Stimulated activated CD4-positive, alpha-beta T cell treated with anti-CD3 and anti-CD28 coated beads, Interleukin-12 subunit alpha, Interleukin-12 subunit beta, amount 100 ng/mL, for 48 hours (primary cell): Measurements from ENCODE around the gene SEMA5B.
A peak's percentile ranks its signal among the peaks of the same experiment; 100 is the strongest.

Source experiments
- DNase-seq, 3 donors: peaks; one replicate each; pipeline ENCODE4 v3.0.0-alpha.2; 2020; ENCODE audit warnings: low read depth in 2 of 3, low spot score in 1 of 3

Gene SEMA5B

GRCh38 chr3:123027292-123028232 is at the start of gene SEMA5B:
SEMA5B (minus strand) TSS chr3:123027763; CDS start chr3:122961263, 66,500 bp downstream.
- peak in 1 of 3 donors; percentile 7 for DNase-seq

- DNase-seq = no peak
These were observed 49.2 kb upstream of the SEMA5B start for GRCh38 chr3:123076496-123077418.

GRCh38 chr3:123076112-123076495 is 48.5 kb upstream of the SEMA5B start:
- DNase-seq = no peak

- no peak for DNase-seq
These were observed 47.8 kb upstream of the SEMA5B start for GRCh38 chr3:123075359-123075758.

DNA sequence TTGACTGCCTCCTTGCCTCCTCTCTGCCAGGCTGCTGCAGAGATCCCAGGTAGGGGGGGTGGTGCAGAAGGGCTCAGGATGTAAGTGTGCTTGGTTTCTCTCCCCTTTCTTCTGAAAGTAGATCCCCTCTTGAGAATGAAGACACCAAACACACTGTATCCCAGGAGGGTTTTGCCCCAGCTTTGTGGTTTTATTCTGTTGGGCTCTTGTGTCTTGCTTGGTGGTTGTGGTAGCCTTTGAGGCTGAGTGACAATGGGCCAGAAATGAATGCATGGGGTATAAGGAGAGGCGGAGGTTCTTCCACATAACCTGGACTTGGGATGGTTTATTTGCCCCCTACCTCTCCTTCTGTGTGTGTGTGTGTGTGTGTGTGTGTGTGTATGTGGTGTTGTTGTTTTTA is 45.0 kb upstream of the SEMA5B start:
- DNase-seq = no peak

GRCh38 chr3:123072152-123072551 is 44.6 kb upstream of the SEMA5B start:
- no peak for DNase-seq

DNA sequence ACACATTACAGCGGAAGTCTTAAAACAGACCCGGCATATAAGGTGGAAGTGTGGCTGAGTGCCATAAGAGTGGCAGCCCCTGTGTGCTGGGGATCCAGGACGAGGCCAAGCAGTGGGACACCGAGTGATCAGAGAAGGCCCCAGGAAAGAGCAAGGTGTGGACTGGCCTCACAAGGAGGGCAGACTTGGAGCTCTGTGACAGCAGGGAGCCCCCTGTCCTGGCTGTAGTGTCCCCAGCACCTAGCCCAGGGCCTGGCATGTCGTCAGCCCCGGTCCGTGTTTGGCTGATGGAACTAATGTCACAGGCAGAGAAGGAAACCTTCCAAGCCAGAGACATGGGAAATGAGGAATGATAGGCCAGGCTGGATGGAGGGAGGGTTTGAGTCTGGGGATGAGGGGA is 44.0 kb upstream of the SEMA5B start:
- DNase-seq = no peak

DNA sequence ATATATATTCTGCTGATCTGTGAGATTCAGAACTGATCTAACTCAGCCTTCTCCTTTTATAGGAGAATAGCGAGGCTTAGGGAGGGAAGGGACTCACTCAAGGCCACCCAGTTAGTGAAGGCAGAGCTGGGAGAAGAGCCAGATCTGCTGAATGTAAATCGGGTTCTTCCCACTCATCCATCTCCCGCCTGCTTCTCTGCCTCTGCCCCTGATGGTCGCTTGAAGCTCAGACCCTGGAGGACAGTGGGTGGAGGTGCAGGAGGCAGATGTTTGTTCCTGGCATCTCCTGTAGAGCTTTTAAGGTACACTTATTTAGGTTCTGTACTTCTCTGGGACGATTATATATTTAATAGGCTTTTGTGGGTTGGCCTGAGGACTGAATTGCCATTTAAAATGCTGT is 43.6 kb upstream of the SEMA5B start:
- no peak for DNase-seq

- DNase-seq = no peak
These were observed 42.9 kb upstream of the SEMA5B start for GRCh38 chr3:123070510-123070909.

GRCh38 chr3:123068601-123069381 is 41.2 kb upstream of the SEMA5B start:
- DNase-seq = no peak

GRCh38 chr3:123067689-123068600 is 40.4 kb upstream of the SEMA5B start:
- DNase-seq = peak in 1 of 3 donors; percentile 7

DNA sequence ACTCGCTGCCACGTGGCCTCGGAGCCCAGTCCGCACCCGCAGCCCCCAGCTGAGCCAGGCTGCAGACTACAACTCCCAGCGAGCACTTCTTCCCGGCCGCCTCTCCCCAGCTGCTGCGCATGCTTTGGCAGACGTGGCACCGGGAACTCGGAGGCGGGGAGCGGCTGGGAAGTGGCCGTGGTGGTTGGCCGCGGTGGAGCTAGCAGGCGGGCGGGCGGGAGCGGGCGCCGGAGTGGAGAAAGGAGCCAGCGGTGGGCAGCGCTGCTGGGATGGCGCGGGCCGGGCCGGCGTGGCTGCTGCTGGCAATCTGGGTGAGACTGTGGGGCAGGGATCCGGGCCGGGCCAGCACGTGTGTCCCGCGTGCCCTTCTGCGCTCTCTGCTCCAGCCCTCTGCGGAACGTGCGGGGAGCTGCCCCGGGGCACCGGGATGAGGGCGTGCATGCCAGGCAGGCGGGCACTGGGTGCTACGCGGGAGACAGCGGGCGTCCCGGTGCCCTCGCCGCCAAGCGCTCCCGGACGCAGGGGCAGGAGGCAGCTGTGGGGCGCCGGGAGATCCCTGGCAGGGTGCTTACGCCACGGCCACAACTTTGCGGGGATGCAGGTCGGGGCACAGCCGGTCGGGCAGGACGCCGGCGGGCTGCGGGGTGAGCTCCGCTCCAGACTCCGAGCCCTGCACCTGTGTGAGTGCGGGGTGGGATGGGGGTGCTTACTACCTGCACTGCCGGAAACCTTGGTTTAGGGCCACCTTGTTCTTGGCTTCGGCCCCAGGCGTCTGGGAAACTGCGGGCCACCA is 39.5 kb upstream of the SEMA5B start, which contains the start of gene PDIA5:
Gene PDIA5 (plus strand): TSS at position 130 of the 793 bp plus-strand sequence. CDS start 140 bp downstream, at position 270.
- DNase-seq = peak; percentile 61 to 74 (median 70)

GRCh38 chr3:123066599-123066895 is 39.0 kb upstream of the SEMA5B start:
- DNase-seq = no peak

GRCh38 chr3:123064914-123065313 is 37.4 kb upstream of the SEMA5B start:
- no peak for DNase-seq

DNA sequence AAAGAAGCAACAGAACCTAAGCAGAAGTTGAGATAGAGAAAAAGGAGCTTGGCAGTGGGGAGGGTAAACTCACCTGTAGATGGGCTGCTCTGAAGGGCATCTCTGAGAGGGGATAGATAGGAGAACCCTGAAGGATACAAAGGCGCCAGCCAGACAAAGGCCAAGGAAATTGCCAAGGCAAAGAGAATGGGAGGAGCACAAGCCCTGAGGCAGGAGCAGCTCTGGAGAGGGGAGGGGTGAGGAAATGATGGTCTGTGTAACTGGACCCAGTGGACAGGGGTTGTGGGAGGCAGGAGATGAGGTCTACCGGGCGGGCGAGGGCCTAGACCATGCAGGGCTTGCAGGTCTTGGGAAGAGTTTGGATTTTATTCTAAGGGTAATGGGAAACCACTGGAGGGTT is 36.9 kb upstream of the SEMA5B start:
- DNase-seq = no peak

DNA sequence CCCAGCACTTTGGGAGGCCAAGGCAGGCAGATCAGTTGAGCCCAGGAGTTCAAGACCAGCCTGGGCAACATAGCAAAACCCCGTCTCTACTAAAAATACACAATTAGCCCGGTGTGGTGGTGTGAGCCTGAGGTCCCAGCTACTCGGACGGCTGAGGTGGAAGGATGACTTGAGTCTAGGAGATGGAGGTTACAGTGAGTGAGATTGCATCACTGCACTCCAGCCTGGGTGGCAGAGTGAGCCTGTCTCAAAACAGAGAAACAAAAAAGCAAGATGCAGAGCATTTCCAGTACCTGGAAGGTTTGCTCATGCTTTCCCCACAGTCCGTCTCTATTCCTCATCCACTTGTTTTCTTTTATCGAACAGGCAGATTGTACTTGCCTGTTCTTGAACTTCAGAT is 35.5 kb upstream of the SEMA5B start:
- DNase-seq = no peak

- DNase-seq = no peak
These were observed 34.3 kb upstream of the SEMA5B start for GRCh38 chr3:123061856-123062255.

DNA sequence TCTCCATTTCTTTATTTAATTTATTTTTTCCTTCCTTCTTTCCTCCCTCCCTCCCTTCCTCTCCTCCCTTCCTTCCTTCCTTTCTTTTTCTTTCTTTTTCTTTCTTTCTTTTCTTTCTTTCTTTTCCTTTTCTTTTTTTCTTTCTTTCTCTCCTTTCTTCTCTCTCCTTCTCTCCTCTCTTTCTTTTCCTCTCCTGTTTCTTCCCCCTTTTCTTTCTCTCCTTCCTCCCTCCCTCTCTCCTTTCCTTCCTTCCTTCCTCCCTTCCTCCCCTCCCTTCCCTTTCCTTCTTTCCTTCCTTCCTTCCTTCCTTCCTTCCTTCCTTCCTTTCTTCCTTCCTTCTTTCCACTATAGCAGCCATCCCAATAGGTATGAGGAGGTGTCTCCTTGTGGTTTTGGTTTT is 32.5 kb upstream of the SEMA5B start:
- DNase-seq = no peak

DNA sequence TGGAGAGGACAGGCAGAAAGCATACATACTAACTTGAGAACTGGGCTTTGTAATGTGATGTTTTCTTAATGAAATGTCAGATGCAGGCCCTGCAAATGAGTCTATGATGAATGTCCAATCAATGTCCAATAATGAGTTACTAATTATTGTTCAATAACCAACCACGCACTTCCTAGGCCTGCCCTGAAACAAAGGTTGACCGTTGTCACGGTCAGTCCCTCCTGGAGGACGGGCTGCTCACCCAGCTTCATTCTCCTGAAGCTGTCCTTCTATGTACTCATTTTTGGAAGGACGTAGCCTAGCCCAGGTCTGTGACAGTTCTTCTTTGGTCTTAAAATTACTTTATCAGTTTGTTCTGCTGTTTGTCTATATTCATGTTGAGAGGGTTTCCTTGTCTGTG is 30.9 kb upstream of the SEMA5B start:
- no peak for DNase-seq
